H1 (cell line): ENCODE data around the gene TM9SF1.

ENCODE experiments used
- CBX8 ChIP-seq: fragments of 300-800, 300-1000 bp; sonication (generic); IDR thresholded peaks from 2 replicates; pipeline ENCODE4 v1.7.1; 2016; ENCODE audit warnings: low read depth, low read length, borderline replicate concordance
- EP300 ChIP-seq, 2 experiments: IDR thresholded peaks; 1 replicate in 1 of 2; 2 replicates in 1 of 2; pipeline ENCODE4 v1.6.1; 2011 to 2012; ENCODE audit warnings: low read depth in 2 of 2, low read length in 2 of 2, mild to moderate bottlenecking in 2 of 2, borderline replicate concordance in 1 of 2, inconsistent platforms in 1 of 2, moderate library complexity in 1 of 2
- SIN3A ChIP-seq, 2 experiments: IDR thresholded peaks in 1 of 2; conservative IDR thresholded peaks in 1 of 2; 2 replicates each; pipeline ENCODE4 v1.6.1; 2011 to 2012; ENCODE audit warnings: low read length in 2 of 2, improper control_type of control experiment in 1 of 2, low read depth in 1 of 2, mild to moderate bottlenecking in 1 of 2

- TF ChIP-seq CBX8 (no peak), SIN3A (conservative IDR thresholded peaks at IDR 0.05 in 1 of 2, IDR thresholded peaks at IDR 0.05 in 1 of 2; ENCODE audit: low read depth in 1 of 2, low read length in 2 of 2) (peak in 1 of 2 experiments; percentile 89; a peak in 2 of 4 replicates), EP300 (IDR thresholded peaks at IDR 0.05; ENCODE audit: borderline replicate concordance in 1 of 2, low read depth in 2 of 2, low read length in 2 of 2) (0 out of 3 replicates have a peak, but pooled peaks of 1 of the 2 experiments have one; percentile 22)
Measured at GRCh38 chr14:24146453-24146977, 48.7 kb downstream of the TM9SF1 start, which contains the start of gene PSME2.
